Left lung (tissue), 10 donors: ENCODE measurements around the gene LRRC32. TPM values are rescaled to one million over a fixed set of nuclear protein-coding genes. Genes with fewer than 3 reads are reported as not detected.

Experiments used
- ATAC-seq: fragments of 200-7000 bp; cut with Tn5 transposase; one replicate; pipeline ENCODE4 v1.9.1; 2020; ENCODE audit warnings: moderate library complexity
- DNase-seq, 4 donors: peaks; one replicate each; pipeline ENCODE4 v3.0.0-alpha.2; 2013 to 2020
- H3K27ac ChIP-seq, 2 donors: fragments of 200-600 bp; sonication (generic) in 1 of 2; one replicate each; pipeline versions ENCODE4 v1.5.0 to v1.8.0; 2020 to 2021
- H3K27me3 ChIP-seq, 2 donors: fragments of 200-600 bp; sonication (generic) in 1 of 2; one replicate each; pipeline versions ENCODE4 v1.5.0 to v1.8.0; 2020 to 2021
- H3K36me3 ChIP-seq, 2 donors: fragments of 200-600 bp; sonication (generic) in 1 of 2; one replicate each; pipeline versions ENCODE4 v1.5.0 to v1.8.0; 2020 to 2021
- H3K4me1 ChIP-seq, 2 donors: fragments of 200-600 bp; one replicate each; pipeline ENCODE4 v1.8.0; 2021
- H3K4me3 ChIP-seq, 2 donors: fragments of 200-600 bp; sonication (generic) in 1 of 2; one replicate each; pipeline versions ENCODE4 v1.5.0 to v1.8.0; 2020 to 2021; ENCODE audit warnings: mild to moderate bottlenecking in 1 of 2
- H3K9me3 ChIP-seq, 2 donors: fragments of 200-600 bp; sonication (generic) in 1 of 2; one replicate each; pipeline versions ENCODE4 v1.5.0 to v1.8.0; 2020 to 2021
- intact Hi-C, 2 donors: fragments of 100-400 bp; cut with DNase I; formaldehyde crosslinking; loops; one replicate each; pipeline versions ENCODE4 v1.11.2 to v1.14.2; 2022
- polyA plus RNA-seq, 6 donors: library from polyadenylated mRNA; unstranded; fragments of 120-200 nt; gene quantifications; one replicate each; pipeline ENCODE4 v1.2.1, GENCODE V29; 2013; ENCODE audit not compliant: insufficient read length in 6 of 6
- total RNA-seq, 2 donors: library from RNA; stranded (reverse); fragmentation: NEBNext Ultra II Directional; extraction: Animal tissue kit (Norgen Biotek cat#: 25700); gene quantifications; one replicate each; pipeline ENCODE4 v1.2.1, GENCODE V29; 2021
- TF ChIP-seq, protein P1 (sequence below), 2 donors: fragments of 200-600 bp; sonication (generic) in 1 of 2; IDR thresholded peaks; one replicate each; pipeline versions ENCODE4 v1.5.0 to v1.8.0; 2021; ENCODE audit warnings: antibody characterized with exemption in 2 of 2
- donor health status: DM: no; HTN: yes; CAD: no.
- donor health status: DM: no; HTN: no; CAD: no.

LRRC32 gene
- total and polyA plus RNA-seq, 8 donors, result 38.7 to 66.8 (median 45.0) TPM

DNA sequence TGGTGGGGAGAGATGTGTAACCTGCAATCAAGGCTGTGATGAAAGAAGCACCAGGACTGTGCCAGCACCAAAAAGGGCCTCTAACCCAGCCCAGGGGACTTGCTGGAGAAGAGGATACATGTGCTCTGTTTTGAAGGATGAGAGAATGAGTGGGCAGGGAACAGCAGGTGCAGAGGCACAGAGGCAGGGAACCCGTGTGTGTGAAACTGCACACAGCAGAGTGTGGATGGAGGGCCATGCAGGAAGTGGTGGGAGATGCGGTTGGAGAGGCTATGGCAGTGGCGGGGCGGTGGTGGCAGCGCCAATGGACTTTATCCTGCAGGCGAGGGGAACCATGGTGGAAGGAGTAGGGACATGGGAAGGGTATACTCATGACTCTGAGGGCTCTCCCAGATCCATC lies 25.2 kb upstream of the LRRC32 start:
- intact Hi-C loops, result no loop called here
- no peaks in the 10 kb centered on the region for H3K9me3 ChIP-seq
- ATAC-seq (no peak), DNase-seq (peak in 1 of 4 donors; percentile 45)
- no peaks in the 10 kb centered on the region for H3K27me3 ChIP-seq
- no peaks in the 10 kb centered on the region for H3K36me3 ChIP-seq
- H3K27ac ChIP-seq, result no peak overlapping the region
- peaks cover 0 to 11% of the 10 kb centered on the region in 2 donors for H3K4me1 ChIP-seq
- no peak overlapping the region for H3K4me3 ChIP-seq
- TF ChIP-seq, protein P1, sequence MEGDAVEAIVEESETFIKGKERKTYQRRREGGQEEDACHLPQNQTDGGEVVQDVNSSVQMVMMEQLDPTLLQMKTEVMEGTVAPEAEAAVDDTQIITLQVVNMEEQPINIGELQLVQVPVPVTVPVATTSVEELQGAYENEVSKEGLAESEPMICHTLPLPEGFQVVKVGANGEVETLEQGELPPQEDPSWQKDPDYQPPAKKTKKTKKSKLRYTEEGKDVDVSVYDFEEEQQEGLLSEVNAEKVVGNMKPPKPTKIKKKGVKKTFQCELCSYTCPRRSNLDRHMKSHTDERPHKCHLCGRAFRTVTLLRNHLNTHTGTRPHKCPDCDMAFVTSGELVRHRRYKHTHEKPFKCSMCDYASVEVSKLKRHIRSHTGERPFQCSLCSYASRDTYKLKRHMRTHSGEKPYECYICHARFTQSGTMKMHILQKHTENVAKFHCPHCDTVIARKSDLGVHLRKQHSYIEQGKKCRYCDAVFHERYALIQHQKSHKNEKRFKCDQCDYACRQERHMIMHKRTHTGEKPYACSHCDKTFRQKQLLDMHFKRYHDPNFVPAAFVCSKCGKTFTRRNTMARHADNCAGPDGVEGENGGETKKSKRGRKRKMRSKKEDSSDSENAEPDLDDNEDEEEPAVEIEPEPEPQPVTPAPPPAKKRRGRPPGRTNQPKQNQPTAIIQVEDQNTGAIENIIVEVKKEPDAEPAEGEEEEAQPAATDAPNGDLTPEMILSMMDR (IDR thresholded peaks at IDR 0.05), result no peak

DNA sequence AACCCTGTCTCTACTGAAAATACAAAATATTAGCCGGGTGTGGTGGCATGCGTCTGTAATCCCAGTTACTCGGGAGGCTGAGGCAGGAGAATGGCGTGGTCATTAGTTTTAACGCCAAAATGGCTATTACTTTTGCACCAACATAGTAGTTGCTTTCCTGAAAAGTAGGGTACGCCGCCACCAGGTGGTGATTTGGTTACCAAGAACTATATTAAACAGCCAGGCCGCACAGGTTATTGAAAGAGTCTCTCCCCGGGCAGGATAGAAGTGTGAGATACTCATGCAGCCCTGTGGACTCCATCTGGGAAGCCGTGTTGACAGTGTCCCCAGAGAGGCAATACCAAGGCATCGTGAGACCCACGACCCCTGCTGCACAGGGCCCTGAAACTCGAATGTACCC lies 24.6 kb upstream of the LRRC32 start:
- TF ChIP-seq, protein P1 (IDR thresholded peaks at IDR 0.05), result no peak
- DNase-seq (no peak), ATAC-seq (no peak)
- intact Hi-C loops, result no loop called here
- Histone ChIP-seq H3K4me1 (peaks cover 0 to 4% of the 10 kb centered on the region in 2 donors), H3K4me3 (no peak overlapping the region), H3K36me3 (no peaks in the 10 kb centered on the region), H3K27me3 (no peaks in the 10 kb centered on the region), H3K27ac (no peak overlapping the region), H3K9me3 (no peaks in the 10 kb centered on the region)

DNA sequence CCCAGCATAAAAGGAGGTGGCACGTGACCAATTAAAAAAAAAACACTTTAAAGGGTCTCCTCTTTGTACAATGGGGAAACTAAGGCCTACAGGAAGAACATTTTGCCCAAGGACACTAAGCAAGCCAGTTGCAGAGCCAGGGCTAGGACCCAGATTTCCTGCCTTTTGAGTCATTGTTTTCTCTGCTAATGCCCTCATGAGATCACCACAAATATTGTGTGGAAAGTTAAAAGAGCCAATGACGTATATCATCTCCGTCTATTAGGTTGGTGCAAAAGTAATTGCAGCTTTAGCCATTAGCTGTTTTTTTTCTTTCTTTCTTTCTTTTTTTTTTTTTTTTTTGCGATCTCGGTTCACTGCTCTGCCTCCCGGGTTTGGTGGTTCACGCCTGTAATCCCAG lies 24.1 kb upstream of the LRRC32 start:
- no peaks in the 10 kb centered on the region for H3K36me3 ChIP-seq
- H3K4me1 ChIP-seq, result no peaks in the 10 kb centered on the region
- no peaks in the 10 kb centered on the region for H3K27me3 ChIP-seq
- H3K27ac ChIP-seq, result no peak overlapping the region
- ATAC-seq (no peak), DNase-seq (no peak)
- H3K4me3 ChIP-seq, result no peak overlapping the region
- TF ChIP-seq, protein P1 (IDR thresholded peaks at IDR 0.05), result no peak
- H3K9me3 ChIP-seq, result no peaks in the 10 kb centered on the region
- intact Hi-C loops, result no loop called here

DNA sequence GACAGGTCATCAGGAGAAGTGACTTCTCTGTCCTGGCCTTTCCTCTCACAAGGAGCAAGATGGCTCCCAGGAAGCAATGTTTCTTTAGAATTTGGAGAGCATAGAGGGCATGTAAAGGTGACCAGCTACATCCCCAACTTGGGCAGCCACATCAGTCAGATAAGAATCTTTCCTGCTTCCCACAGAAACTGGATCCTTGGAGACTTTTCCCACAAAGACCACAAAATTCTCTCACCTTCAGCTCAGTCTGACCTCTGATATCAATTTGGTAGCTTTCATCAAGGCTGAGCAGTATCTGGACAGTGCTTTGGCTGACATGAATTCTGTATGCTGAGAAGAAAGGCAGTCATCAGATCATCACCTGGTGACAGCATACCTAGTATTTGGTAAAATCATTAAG lies 23.3 kb upstream of the LRRC32 start:
- no peaks in the 10 kb centered on the region for H3K36me3 ChIP-seq
- ATAC-seq (no peak), DNase-seq (no peak)
- no peak overlapping the region for H3K4me3 ChIP-seq
- TF ChIP-seq, protein P1 (IDR thresholded peaks at IDR 0.05), result no peak
- intact Hi-C loops, result no loop called here
- no peaks in the 10 kb centered on the region for H3K4me1 ChIP-seq
- no peak overlapping the region for H3K27ac ChIP-seq
- H3K27me3 ChIP-seq, result no peaks in the 10 kb centered on the region
- no peaks in the 10 kb centered on the region for H3K9me3 ChIP-seq

DNA sequence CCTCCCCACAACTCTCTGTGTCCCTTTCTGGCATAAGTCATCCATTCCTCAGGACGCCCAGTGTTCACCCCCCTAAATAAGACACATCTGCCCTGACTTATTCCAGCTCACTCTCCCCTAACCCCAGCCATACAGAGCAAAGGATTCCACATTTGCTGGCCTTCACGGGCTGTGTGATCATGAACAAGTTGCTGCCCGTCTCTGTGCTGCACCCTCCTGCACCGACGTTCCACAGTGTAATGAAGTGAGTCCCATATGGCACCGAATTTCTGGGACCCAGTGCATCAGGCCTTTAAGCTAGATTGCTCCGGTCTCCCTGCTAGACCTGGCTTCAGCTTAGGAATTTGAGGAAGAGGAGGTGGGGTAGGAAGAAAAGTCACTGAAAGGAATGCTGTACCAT lies 22.4 kb upstream of the LRRC32 start:
- ATAC-seq (no peak), DNase-seq (no peak)
- intact Hi-C loops, result no loop called here
- Histone ChIP-seq H3K4me1 (no peaks in the 10 kb centered on the region), H3K36me3 (no peaks in the 10 kb centered on the region), H3K27me3 (no peaks in the 10 kb centered on the region), H3K9me3 (no peaks in the 10 kb centered on the region), H3K27ac (no peak overlapping the region), H3K4me3 (no peak overlapping the region)
- TF ChIP-seq, protein P1 (IDR thresholded peaks at IDR 0.05), result no peak
